Testis (tissue), 3 donors: ENCODE results near the gene ERC1. TPM values are rescaled to one million over a fixed set of nuclear protein-coding genes. Genes with fewer than 3 reads are reported as not detected.

Experiments
- DNase-seq: peaks from one replicate; pipeline ENCODE4 v3.0.0-alpha.2; 2019
- H3K27ac ChIP-seq, 2 donors: fragments of 200-600 bp; sonication (generic); one replicate each; pipeline ENCODE4 v1.5.1; 2019
- H3K27me3 ChIP-seq: fragments of 200-600 bp; sonication (generic); one replicate; pipeline ENCODE4 v1.5.1; 2019
- H3K36me3 ChIP-seq: fragments of 200-600 bp; sonication (generic); one replicate; pipeline ENCODE4 v1.5.1; 2017; ENCODE audit warnings: low read depth; ENCODE audit errors: missing control alignments
- H3K4me1 ChIP-seq: fragments of 200-600 bp; sonication (generic); one replicate; pipeline ENCODE4 v1.5.1; 2019
- H3K4me3 ChIP-seq, 2 donors: fragments of 200-600 bp; sonication (generic); one replicate each; pipeline ENCODE4 v1.5.1; 2017 to 2019
- H3K9me3 ChIP-seq: fragments of 200-600 bp; sonication (generic); one replicate; pipeline ENCODE4 v1.5.1; 2017
- POLR2A ChIP-seq: fragments of 450-650 bp; IDR thresholded peaks from one replicate; pipeline ENCODE4 v1.6.1; 2017; ENCODE audit warnings: antibody characterized with exemption, mild to moderate bottlenecking, moderate library complexity
- WGBS, 2 donors: methylation state at CpG; one replicate each; pipeline ENCODE4 v1.1.5; 2018; 5-methylcytosine and 5-hydroxymethylcytosine counted together
- intact Hi-C: fragments of 100-400 bp; cut with DNase I; formaldehyde crosslinking; loops from one replicate; pipeline ENCODE4 v1.15.1; 2023; ENCODE audit warnings: low total_unique reads
- polyA plus RNA-seq: library from polyadenylated mRNA; stranded (reverse); fragments of 350-450 nt; fragmentation: Illumina TruSeq; extraction: RNeasy Lipid Tissue Mini Kit (QIAGEN cat#74804); gene quantifications from one replicate; pipeline ENCODE4 v1.2.3, GENCODE V29; 2014; ENCODE audit warnings: low read depth, low replicate concordance; ENCODE audit not compliant: insufficient read depth
- total RNA-seq, 2 donors: library from RNA; depleted of rRNA; stranded (reverse); fragments of >200 nt; gene quantifications; one replicate each; pipeline ENCODE4 v1.2.3, GENCODE V29; 2016
- TF ChIP-seq, protein P1 (sequence below), 3 experiments: fragments of 450-650 bp in 2 of 3; fragments of 200-600 bp in 1 of 3; sonication (generic) in 1 of 3; IDR thresholded peaks; one replicate each; pipeline ENCODE4 v1.5.1; 2016 to 2019; ENCODE audit warnings: antibody characterized with exemption in 3 of 3, mild to moderate bottlenecking in 2 of 3, moderate library complexity in 1 of 3

ERC1 gene
- total and polyA plus RNA-seq, 3 donors from 2014 or later, result 25.8 to 109 (median 106) TPM

DNA sequence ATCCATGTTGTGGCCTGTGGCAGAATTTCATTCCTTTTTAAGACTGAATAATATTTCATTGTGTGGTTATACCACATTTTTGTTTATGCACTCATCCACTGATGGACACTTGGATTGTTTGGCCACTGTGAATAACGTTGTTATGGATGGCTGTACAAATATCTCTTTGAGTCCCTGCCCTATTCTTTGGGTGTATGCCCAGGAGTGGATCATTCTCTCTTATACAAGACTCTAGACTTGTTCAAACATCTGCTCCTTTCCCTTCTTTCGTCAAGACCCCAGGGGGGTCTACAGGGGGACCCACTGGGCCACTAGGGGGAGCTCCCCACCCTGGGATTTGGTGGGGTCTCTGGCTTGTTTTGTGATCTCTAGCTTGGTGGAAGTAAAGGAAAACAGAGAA, 526.0 kb downstream of the ERC1 start:
- no peak for TF ChIP-seq POLR2A
- TF ChIP-seq, protein P1, sequence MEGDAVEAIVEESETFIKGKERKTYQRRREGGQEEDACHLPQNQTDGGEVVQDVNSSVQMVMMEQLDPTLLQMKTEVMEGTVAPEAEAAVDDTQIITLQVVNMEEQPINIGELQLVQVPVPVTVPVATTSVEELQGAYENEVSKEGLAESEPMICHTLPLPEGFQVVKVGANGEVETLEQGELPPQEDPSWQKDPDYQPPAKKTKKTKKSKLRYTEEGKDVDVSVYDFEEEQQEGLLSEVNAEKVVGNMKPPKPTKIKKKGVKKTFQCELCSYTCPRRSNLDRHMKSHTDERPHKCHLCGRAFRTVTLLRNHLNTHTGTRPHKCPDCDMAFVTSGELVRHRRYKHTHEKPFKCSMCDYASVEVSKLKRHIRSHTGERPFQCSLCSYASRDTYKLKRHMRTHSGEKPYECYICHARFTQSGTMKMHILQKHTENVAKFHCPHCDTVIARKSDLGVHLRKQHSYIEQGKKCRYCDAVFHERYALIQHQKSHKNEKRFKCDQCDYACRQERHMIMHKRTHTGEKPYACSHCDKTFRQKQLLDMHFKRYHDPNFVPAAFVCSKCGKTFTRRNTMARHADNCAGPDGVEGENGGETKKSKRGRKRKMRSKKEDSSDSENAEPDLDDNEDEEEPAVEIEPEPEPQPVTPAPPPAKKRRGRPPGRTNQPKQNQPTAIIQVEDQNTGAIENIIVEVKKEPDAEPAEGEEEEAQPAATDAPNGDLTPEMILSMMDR (IDR thresholded peaks at IDR 0.05), result no peak
- DNase-seq, result no peak
- 44 to 45% methylated on average over 2 of the region's 2 CpGs for WGBS, 2 donors
- intact Hi-C loops, result no loop called here
- H3K4me1 ChIP-seq, result no peaks in the 10 kb centered on the region
- H3K36me3 ChIP-seq, result no peaks in the 10 kb centered on the region
- no peaks in the 10 kb centered on the region for H3K9me3 ChIP-seq
- H3K27me3 ChIP-seq, result no peaks in the 10 kb centered on the region
- no peak overlapping the region for H3K27ac ChIP-seq
- H3K4me3 ChIP-seq, result no peak overlapping the region

DNA sequence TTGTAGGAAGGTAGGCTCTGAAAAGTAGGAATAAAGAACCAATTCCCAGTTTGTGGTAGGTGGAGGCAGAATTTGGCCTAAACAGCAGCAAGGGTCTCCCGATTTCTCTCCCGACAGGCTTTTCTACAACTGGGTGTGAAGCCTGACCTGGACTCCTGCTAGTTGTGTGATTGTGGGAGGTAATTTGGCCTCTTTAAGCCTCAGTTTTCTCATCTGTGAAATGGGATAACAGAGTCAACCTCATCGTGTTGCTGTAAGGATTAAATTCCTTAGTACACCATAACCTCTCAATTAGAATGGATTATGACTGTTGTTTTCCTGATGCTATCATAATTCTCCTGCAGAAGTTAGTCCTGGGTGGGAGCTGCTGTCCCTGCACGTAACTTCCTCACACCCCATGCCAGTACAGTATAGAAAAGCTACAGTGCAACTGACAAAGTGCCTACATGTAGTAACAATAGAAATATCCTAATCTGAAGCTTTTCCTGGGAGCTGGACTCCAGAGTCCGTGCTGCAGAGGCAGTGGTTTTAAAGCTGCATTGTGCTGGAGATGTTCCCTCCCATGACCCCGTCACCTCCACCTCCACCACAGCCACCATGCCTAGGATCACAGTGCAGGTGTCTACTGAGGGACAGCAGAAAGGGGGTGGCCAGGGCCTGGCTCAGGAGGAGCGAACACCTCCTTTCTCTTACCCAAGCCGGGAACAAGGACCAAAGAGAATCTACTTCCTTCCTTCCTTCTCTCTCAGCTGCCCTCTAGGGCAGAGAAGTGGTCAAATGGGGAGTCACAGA, 526.9 kb downstream of the ERC1 start:
- H3K27me3 ChIP-seq, result no peaks in the 10 kb centered on the region
- TF ChIP-seq, protein P1 (IDR thresholded peaks at IDR 0.05), result no peak
- no peak for TF ChIP-seq POLR2A
- H3K4me3 ChIP-seq, result no peak overlapping the region
- no peaks in the 10 kb centered on the region for H3K9me3 ChIP-seq
- no peak overlapping the region for H3K27ac ChIP-seq
- WGBS, 2 donors, result 89% methylated on average over 8 of the region's 8 CpGs
- intact Hi-C loops, result no loop called here
- no peaks in the 10 kb centered on the region for H3K4me1 ChIP-seq
- H3K36me3 ChIP-seq, result no peaks in the 10 kb centered on the region
- no peak for DNase-seq

DNA sequence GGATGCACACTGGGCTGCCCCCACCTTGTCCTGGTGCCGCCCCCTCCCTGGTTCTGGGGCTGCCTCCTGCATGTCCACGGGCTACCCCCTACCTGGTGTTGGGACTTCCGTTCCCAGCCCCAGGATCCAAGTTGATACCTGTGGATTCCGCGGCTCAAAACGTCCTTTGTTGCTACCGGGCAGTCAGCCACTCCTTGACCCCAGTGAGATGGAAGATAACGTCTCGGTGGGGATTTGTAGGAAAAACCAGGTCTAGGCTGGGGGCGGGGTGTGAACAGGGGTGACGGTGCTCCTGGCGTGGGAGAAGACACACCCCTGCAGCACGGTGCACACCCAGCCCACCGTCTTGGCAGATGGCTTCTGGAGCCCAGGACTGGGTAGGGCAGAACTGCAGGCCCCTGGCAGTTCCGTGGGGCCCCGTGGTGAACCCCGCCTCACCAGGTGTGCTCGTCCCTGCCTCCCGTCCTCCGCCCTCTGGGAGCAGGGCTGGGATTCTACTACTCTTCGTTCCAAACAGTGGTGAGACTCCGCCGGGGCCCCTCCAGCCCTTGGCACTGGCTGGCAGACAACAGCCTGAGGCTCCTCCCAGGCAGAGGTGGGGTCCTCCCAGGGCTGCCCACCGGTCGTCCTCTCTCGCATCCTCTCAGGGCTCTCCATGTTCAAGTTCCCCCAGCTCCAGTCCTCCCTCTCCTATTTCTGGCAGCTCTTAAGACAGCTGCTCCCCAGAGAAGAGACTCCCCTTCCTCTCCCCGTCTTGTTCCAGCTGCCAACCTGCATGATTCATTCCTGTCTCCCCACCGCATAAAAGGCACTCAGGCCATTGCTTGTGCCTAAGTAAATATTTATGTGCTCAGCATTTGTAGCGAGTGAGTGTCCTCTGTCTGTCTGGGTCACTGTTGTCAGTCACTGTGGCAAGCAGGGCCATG, 527.8 kb downstream of the ERC1 start:
- no peak overlapping the region for H3K27ac ChIP-seq
- intact Hi-C loops, result no loop called here
- H3K9me3 ChIP-seq, result no peaks in the 10 kb centered on the region
- TF ChIP-seq, protein P1 (IDR thresholded peaks at IDR 0.05), result no peak
- no peak for TF ChIP-seq POLR2A
- H3K36me3 ChIP-seq, result no peaks in the 10 kb centered on the region
- WGBS, 2 donors, result 26 to 53% methylated on average over 16 to 29 of the region's 29 CpGs
- no peaks in the 10 kb centered on the region for H3K27me3 ChIP-seq
- H3K4me1 ChIP-seq, result no peaks in the 10 kb centered on the region
- H3K4me3 ChIP-seq, result no peak overlapping the region
- no peak for DNase-seq

DNA sequence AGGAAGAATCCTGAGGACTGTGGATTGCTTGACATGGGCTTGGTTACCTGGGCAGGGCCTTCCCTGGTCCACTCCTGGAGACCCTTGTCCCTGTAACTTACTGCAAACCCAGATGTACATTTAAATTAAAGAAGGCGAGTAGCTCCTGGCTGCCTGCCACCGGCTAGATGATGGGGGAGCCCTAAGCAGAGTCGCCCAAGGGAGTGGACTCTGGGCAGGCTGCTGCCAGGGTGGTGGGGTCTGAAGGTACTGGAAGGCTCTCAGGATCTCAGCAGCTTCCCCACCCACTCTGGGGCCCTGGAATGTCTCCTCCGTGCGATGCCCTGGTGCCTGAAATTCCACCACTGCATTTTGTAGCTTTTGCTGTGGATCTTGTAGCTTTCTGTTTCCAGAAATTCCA, 528.6 kb downstream of the ERC1 start:
- Histone ChIP-seq H3K4me1 (no peaks in the 10 kb centered on the region), H3K36me3 (no peaks in the 10 kb centered on the region), H3K27me3 (no peaks in the 10 kb centered on the region), H3K4me3 (no peak overlapping the region), H3K9me3 (no peaks in the 10 kb centered on the region), H3K27ac (no peak overlapping the region)
- TF ChIP-seq, protein P1 (IDR thresholded peaks at IDR 0.05), result no peak
- TF ChIP-seq POLR2A, result no peak
- no peak for DNase-seq
- intact Hi-C loops, result no loop called here
- 55 to 61% methylated on average over 2 to 5 of the region's 5 CpGs for WGBS, 2 donors
